Measurements from ENCODE around the gene ARPC4.

Gene ARPC4

GRCh38 chr3:9780458-9780812 lies 12.4 kb upstream of the ARPC4 start:
- TF ChIP-seq, protein P1, sequence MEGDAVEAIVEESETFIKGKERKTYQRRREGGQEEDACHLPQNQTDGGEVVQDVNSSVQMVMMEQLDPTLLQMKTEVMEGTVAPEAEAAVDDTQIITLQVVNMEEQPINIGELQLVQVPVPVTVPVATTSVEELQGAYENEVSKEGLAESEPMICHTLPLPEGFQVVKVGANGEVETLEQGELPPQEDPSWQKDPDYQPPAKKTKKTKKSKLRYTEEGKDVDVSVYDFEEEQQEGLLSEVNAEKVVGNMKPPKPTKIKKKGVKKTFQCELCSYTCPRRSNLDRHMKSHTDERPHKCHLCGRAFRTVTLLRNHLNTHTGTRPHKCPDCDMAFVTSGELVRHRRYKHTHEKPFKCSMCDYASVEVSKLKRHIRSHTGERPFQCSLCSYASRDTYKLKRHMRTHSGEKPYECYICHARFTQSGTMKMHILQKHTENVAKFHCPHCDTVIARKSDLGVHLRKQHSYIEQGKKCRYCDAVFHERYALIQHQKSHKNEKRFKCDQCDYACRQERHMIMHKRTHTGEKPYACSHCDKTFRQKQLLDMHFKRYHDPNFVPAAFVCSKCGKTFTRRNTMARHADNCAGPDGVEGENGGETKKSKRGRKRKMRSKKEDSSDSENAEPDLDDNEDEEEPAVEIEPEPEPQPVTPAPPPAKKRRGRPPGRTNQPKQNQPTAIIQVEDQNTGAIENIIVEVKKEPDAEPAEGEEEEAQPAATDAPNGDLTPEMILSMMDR (conservative IDR thresholded peaks at IDR 0.05; ENCODE audit: low read depth, low read length), result no peak
- no peak overlapping the region for H3K4me3 ChIP-seq (ENCODE audit: low read length)
- DNase-seq (ENCODE audit: low read depth), result no peak

DNA sequence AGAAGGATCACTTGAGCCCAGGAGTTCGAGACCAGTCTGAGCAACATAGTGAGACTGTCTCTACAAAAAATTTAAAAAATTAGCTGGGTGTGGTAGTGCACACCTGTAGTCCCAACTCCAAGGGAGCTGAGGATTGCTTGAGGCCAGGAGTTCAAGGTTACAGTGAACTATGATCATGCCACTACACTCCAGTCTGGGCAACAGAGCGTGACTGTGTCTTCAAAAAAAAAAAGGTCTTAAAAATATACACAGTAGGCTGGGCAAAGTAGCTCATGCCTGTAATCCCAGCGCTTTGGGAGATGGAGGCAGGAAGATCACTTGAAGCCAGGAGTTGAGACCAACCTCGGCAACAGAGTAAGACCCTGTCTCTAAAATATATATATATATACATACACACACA lies 12.0 kb upstream of the ARPC4 start:
- no peak overlapping the region for H3K4me3 ChIP-seq (ENCODE audit: low read length)
- no peak for DNase-seq (ENCODE audit: low read depth)
- TF ChIP-seq, protein P1 (conservative IDR thresholded peaks at IDR 0.05; ENCODE audit: low read depth, low read length), result no peak

DNA sequence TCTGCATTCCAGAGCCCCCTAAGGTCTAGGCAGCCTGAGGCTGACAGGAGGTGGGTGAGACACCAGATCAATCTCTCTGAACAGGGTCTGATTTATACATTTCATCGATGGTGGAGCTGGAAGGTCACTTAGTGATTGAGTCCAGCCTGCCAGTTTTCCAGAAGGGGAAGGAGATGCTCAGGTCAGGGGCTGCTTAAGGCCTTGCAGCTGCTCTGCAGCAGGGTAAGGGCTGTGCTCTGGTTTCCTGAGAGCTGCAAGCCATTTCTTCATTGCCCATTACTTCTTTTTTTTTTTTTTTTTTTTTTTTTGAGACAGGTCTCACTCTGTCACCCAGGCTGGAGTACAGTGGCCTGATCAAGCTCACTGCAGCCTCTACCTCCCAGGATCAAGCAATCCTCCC lies 11.3 kb upstream of the ARPC4 start:
- no peak for DNase-seq (ENCODE audit: low read depth)
- H3K4me3 ChIP-seq (ENCODE audit: low read length), result no peak overlapping the region
- TF ChIP-seq, protein P1 (conservative IDR thresholded peaks at IDR 0.05; ENCODE audit: low read depth, low read length), result no peak

- TF ChIP-seq, protein P1 (conservative IDR thresholded peaks at IDR 0.05; ENCODE audit: low read depth, low read length), result no peak
- H3K4me3 ChIP-seq (ENCODE audit: low read length), result no peak overlapping the region
- DNase-seq (ENCODE audit: low read depth), result no peak
Observed at GRCh38 chr3:9781978-9782603, 10.8 kb upstream of the ARPC4 start.

- no peak for DNase-seq (ENCODE audit: low read depth)
- TF ChIP-seq, protein P1 (conservative IDR thresholded peaks at IDR 0.05; ENCODE audit: low read depth, low read length), result no peak
Observed at GRCh38 chr3:9782770-9783169, 10.1 kb upstream of the ARPC4 start.

DNA sequence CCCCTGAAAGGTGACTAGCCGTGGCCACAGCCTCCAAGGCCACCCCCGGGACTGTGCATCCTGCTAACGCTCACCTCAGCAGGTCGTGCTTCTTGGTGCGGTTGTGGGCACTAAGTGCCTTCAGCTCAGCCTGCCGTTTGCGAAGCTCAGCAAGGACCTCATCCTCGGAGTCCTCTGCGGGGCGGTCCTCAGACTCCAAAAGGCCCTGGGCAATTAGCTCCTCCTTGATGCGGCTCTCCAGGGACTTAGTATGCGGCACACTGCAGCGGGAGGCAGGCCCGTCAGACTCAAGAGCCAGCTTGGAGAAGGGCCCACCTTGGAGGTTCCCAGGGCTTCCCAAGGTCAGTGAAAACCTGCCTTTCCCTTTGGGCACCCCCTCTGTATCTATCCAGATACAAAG lies 8.9 kb upstream of the ARPC4 start:
- TF ChIP-seq, protein P1 (conservative IDR thresholded peaks at IDR 0.05; ENCODE audit: low read depth, low read length), result no peak
- H3K4me3 ChIP-seq (ENCODE audit: low read length), result no peak overlapping the region
- no peak for DNase-seq (ENCODE audit: low read depth)

More at GRCh38 chr3:9782770-9783169, 10.1 kb upstream of the ARPC4 start:
- no peak overlapping the region for H3K4me3 ChIP-seq (ENCODE audit: low read length)

DNA sequence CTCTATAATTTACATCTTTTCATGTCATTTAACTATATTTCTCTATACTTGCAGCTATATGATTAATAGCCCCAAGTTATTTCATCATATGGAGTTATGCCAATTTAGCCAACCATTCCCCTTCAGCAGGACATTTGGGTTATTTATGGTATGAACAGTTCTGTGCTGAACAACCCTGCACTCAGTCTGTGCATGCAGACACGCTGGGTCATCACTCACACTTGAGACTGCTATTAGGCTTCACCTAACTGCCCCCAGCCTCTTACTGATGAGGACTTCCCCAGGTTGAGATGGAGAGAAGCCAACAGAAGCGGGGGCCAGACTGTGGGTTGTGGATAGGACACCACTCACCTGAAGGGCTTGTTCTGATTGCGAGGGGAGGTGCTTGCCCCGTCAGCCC lies 7.9 kb upstream of the ARPC4 start:
- TF ChIP-seq, protein P1 (conservative IDR thresholded peaks at IDR 0.05; ENCODE audit: low read depth, low read length), result no peak
- no peak for DNase-seq (ENCODE audit: low read depth)
- H3K4me3 ChIP-seq (ENCODE audit: low read length), result no peak overlapping the region

Data from retinal pigment epithelial cell (primary cell).